ENCODE results near the gene VPS51.

Gene VPS51

DNA sequence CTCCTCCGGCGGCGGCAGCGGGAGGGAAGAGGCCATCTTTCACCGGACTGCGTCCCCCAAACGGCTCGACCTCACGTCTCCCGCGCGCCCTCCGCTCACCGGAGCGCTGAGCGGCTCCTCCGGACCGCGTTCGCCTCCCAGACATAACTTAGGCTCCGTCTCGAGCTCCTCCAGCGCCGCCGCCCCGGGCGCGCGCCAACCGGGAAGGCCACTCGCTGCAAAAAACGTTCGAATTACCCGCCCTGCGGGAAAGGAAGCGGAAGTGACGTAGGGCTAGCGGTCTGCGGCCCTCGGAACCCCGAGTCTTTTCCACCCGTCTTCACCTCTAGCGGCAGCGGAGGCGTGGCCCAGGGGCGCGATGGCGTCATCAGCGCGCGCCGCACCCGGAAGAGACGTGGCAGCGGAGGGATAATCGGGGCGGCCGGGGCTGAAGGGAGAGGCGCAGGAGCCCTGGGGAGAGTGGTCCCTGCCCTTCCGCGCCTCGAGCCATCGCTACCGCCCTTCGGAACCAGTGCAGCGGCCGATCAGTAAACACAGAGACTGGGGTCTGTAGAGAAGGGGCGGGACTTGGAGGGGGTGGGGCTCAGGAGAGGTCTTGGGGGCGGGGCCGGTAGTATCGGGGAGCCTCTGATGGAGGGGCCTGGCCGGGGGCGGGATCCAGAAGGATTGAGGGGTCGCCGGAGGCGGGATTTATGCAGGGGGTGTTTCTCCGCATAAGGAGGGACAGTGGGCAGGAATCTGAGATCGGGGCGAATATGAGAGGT is 12.0 kb upstream of the VPS51 start, which contains the start of the genes CDCA5 and ZFPL1:
Gene CDCA5, minus strand, starts transcription at position 207 of the 764 bp plus-strand sequence. Its CDS starts 62 bp downstream, at position 145.
Gene ZFPL1, plus strand, starts transcription at position 389 of the 764 bp plus-strand sequence. CDS start 477 bp downstream, outside the sequence.
- peak within 1 kb of the TSS; percentile 80 for H3K27ac ChIP-seq
- TF ChIP-seq ZFX (IDR thresholded peaks at IDR 0.05; ENCODE audit: borderline replicate concordance): no peak
- TF ChIP-seq, protein P1, sequence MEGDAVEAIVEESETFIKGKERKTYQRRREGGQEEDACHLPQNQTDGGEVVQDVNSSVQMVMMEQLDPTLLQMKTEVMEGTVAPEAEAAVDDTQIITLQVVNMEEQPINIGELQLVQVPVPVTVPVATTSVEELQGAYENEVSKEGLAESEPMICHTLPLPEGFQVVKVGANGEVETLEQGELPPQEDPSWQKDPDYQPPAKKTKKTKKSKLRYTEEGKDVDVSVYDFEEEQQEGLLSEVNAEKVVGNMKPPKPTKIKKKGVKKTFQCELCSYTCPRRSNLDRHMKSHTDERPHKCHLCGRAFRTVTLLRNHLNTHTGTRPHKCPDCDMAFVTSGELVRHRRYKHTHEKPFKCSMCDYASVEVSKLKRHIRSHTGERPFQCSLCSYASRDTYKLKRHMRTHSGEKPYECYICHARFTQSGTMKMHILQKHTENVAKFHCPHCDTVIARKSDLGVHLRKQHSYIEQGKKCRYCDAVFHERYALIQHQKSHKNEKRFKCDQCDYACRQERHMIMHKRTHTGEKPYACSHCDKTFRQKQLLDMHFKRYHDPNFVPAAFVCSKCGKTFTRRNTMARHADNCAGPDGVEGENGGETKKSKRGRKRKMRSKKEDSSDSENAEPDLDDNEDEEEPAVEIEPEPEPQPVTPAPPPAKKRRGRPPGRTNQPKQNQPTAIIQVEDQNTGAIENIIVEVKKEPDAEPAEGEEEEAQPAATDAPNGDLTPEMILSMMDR (IDR thresholded peaks at IDR 0.05): no peak

DNA sequence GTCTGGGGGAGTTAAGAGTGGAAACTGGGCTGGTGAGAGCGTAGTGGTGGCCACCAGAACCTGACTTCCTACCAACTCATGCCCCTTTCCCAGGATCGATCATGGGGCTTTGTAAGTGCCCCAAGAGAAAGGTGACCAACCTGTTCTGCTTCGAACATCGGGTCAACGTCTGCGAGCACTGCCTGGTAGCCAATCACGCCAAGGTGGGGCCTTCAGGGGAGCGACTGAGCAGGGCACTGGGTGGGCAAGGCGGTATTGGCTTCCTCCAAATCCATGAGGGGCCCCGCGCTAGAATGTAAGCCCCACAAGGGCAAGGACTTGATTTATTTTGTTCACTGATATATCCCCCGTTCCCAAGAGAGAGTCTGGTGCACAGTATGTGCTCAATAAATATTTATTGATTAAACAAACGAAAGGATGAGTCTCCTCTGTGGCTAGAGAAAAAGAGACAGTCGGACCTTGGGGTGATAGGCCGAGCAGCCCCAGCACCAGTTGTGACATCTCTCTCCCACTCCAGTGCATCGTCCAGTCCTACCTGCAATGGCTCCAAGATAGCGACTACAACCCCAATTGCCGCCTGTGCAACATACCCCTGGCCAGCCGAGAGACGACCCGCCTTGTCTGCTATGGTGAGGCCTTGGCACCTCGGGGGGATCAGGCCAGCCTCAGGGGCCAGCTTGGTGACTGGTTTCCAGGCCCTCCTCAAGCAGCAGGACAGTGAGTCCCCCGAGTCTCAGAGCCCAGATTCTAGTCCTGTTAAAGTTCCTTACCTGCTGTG is 11.2 kb upstream of the VPS51 start:
- TF ChIP-seq, protein P1 (IDR thresholded peaks at IDR 0.05): no peak
- TF ChIP-seq ZFX (IDR thresholded peaks at IDR 0.05; ENCODE audit: borderline replicate concordance): no peak
- peak overlapping the region; percentile 80 for H3K27ac ChIP-seq

DNA sequence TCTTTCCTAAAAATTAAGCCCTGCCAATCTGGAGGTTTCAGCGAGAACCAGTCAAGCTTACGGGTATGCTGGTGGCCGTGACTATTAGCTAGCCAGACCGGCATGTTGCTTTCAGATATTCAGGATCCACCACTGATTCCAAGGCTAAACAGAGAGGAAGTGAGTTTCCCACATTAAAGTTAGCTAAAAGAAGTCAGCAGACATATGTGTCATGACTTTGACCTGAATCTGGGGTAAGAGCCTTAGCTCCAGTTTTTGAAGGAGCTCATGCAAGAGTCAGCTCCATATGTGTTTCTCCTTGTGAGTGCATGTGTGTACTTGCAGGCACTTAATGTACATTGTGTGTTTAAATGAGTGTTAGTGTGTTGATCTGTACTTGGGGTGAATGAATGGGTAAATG is 10.6 kb upstream of the VPS51 start:
- TF ChIP-seq, protein P1 (IDR thresholded peaks at IDR 0.05): no peak
- TF ChIP-seq ZFX (IDR thresholded peaks at IDR 0.05; ENCODE audit: borderline replicate concordance): no peak
- no peak overlapping the region for H3K27ac ChIP-seq

- no peak overlapping the region for H3K27ac ChIP-seq
- TF ChIP-seq, protein P1 (IDR thresholded peaks at IDR 0.05): no peak
- TF ChIP-seq ZFX (IDR thresholded peaks at IDR 0.05; ENCODE audit: borderline replicate concordance): no peak
Observed at GRCh38 chr11:65086809-65087208, 9.2 kb upstream of the VPS51 start.

- TF ChIP-seq, protein P1 (IDR thresholded peaks at IDR 0.05): no peak
- TF ChIP-seq ZFX (IDR thresholded peaks at IDR 0.05; ENCODE audit: borderline replicate concordance): no peak
Observed at GRCh38 chr11:65087216-65087615, 8.8 kb upstream of the VPS51 start.

DNA sequence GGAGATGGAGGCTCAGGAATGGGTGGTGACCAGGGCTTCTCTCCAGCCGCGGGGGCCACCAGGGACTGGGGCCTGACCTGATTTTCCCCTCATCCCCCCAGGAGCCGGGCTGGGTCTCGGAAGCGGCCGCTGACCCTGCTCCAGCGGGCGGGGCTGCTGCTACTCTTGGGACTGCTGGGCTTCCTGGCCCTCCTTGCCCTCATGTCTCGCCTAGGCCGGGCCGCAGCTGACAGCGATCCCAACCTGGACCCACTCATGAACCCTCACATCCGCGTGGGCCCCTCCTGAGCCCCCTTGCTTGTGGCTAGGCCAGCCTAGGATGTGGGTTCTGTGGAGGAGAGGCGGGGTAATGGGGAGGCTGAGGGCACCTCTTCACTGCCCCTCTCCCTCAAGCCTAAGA is 8.2 kb upstream of the VPS51 start:
- TF ChIP-seq, protein P1 (IDR thresholded peaks at IDR 0.05): no peak
- no peak for TF ChIP-seq ZFX (IDR thresholded peaks at IDR 0.05; ENCODE audit: borderline replicate concordance)

More at GRCh38 chr11:65087216-65087615, 8.8 kb upstream of the VPS51 start:
- H3K27ac ChIP-seq: no peak overlapping the region

More for the DNA sequence above, 8.2 kb upstream of the VPS51 start:
- H3K27ac ChIP-seq: no peak overlapping the region
